ENCODE results near the gene ACOT6.
"Not testable (repeated sequence)": the region's sequence is repeated elsewhere in the genome, so short reads cannot be mapped to it uniquely, and the experiment has no call there.

The ACOT6 gene

GRCh38 chr14:73651005-73651404 is 38.7 kb downstream of the ACOT6 start:
- no peak overlapping the region for H3K27ac ChIP-seq
- no peak for TF ChIP-seq ZFX (IDR thresholded peaks at IDR 0.05; ENCODE audit: borderline replicate concordance)
- TF ChIP-seq CTCF (IDR thresholded peaks at IDR 0.05), result no peak

DNA sequence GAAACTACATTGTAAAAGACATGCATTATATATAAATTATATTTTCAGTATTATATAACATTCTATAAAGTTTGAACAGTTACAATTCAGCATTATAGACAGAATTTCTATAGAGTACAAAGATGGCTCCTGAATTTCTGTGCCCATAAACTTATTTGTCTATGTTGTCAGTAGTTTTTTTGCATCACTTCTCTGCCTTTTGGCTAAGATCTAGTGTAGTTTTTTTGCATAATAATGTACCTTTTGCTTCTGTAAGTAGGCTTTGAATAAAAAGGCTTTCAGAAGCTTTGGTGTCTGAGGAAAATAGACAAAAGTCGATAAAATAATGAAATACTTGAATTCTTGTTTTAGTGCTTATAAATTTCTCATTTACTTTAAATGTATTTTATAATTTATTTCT is 43.5 kb downstream of the ACOT6 start:
- TF ChIP-seq ZFX (IDR thresholded peaks at IDR 0.05; ENCODE audit: borderline replicate concordance) (no peak), CTCF (IDR thresholded peaks at IDR 0.05) (no peak)
- H3K27ac ChIP-seq, result no peak overlapping the region

- not testable (repeated sequence) for H3K27ac ChIP-seq
Observed at GRCh38 chr14:73659202-73659601, 46.9 kb downstream of the ACOT6 start.

DNA sequence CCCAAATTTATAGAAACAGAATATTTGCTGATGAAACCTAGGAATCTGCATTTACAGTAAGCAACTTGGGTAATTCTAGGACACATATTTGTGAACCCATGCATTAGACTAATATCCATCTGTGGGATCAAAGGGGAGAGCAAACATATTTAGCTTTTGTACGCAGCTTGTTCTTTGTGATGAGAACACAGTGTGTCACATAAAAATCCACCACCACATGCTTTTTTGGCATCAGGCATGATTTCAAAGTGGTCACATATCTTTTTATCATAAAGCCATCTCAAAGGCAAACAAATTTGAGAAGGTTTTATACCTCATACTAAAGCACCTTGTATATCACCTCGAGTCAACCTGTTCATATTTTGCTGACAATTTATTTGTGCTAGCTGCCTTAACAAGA is 48.2 kb downstream of the ACOT6 start:
- H3K27ac ChIP-seq, result peak overlapping the region; percentile 49
- no peak for TF ChIP-seq ZFX (IDR thresholded peaks at IDR 0.05; ENCODE audit: borderline replicate concordance)
- no peak for TF ChIP-seq CTCF (IDR thresholded peaks at IDR 0.05)

DNA sequence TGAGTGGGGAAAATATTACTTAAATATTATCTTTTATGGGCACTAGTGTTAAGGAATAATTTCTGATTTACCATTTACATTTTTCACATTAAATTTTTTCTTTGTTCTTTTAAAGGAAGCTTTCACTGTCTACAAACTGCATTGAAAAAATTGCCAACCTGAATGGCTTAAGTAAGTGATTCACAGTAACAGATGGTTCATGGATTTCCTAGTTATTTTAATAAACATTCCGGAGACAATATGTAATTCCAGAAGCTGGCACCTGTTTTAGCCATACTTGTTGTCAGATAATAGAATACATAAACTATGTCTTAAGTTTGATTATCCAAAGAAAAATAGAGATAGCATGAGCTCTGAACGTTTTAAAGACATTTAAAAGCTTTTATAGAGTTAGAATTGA is 49.6 kb downstream of the ACOT6 start:
- TF ChIP-seq ZFX (IDR thresholded peaks at IDR 0.05; ENCODE audit: borderline replicate concordance), result no peak
- TF ChIP-seq CTCF (IDR thresholded peaks at IDR 0.05), result no peak
- no peak overlapping the region for H3K27ac ChIP-seq

- TF ChIP-seq CTCF (IDR thresholded peaks at IDR 0.05) (peak; percentile 26; the same call in 1 of the 2 replicates), ZFX (IDR thresholded peaks at IDR 0.05; ENCODE audit: borderline replicate concordance) (no peak)
- no peak overlapping the region for H3K27ac ChIP-seq
Observed at GRCh38 chr14:73662487-73662943, 50.2 kb downstream of the ACOT6 start.

GRCh38 chr14:73663548-73664212 is 51.4 kb downstream of the ACOT6 start:
- TF ChIP-seq ZFX (IDR thresholded peaks at IDR 0.05; ENCODE audit: borderline replicate concordance) (no peak), CTCF (IDR thresholded peaks at IDR 0.05) (no peak)

DNA sequence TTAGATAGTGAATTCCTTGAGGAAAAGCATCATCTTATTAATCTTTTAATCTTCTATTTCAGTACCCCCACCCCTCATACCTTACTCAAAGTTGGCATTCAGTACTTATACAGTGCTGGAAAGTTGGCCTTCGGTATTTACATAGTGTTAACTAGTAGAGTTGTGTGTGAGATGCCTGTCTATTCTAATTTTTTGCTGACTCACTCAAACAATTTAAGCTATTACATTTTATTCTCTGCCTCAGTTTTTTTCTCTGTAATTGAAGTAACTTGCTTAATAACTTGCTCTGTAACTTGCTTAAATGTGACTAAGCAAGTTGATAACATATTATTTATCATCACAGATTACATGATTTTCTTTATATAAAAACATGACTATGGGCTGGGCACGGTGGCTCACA is 52.8 kb downstream of the ACOT6 start:
- no peak for TF ChIP-seq ZFX (IDR thresholded peaks at IDR 0.05; ENCODE audit: borderline replicate concordance)
- TF ChIP-seq CTCF (IDR thresholded peaks at IDR 0.05), result no peak

More at GRCh38 chr14:73663548-73664212, 51.4 kb downstream of the ACOT6 start:
- H3K27ac ChIP-seq, result no peak overlapping the region

More for the DNA sequence above, 52.8 kb downstream of the ACOT6 start:
- H3K27ac ChIP-seq, result no peak overlapping the region

All from 22Rv1 (cell line).